CD14-positive monocyte (primary cell): Measurements from ENCODE around the gene TYK2. TPM values are rescaled to one million over a fixed set of nuclear protein-coding genes. Genes with fewer than 3 reads are reported as not detected.

ENCODE experiments used
- DNase-seq, 3 donors: peaks; one replicate each; pipeline ENCODE4 v3.0.0-alpha.2; 2011 to 2022
- H2AFZ ChIP-seq: 2 replicates; pipeline ENCODE4 v1.6.0; 2012; ENCODE audit warnings: mild to moderate bottlenecking, low read depth, low read length, inconsistent platforms; ENCODE audit not compliant: insufficient read depth, poor library complexity, severe bottlenecking
- H3K27ac ChIP-seq, 2 donors: 1 replicate in 1 of 2; 2 replicates in 1 of 2; pipeline ENCODE4 v1.5.1; 2012 to 2013; ENCODE audit warnings: low read length in 2 of 2, control low read depth in 1 of 2, inconsistent platforms in 1 of 2, low read depth in 1 of 2, mild to moderate bottlenecking in 1 of 2
- H3K27me3 ChIP-seq, 2 donors: one replicate each; pipeline versions ENCODE4 v1.6.0 to v1.6.1; 2011 to 2013; ENCODE audit warnings: low read length in 2 of 2; ENCODE audit not compliant: control insufficient read depth in 2 of 2, insufficient read depth in 2 of 2
- H3K36me3 ChIP-seq, 2 donors: replicated peaks in 1 of 2; 1 replicate in 1 of 2; 2 replicates in 1 of 2; pipeline versions ENCODE4 v1.5.1 to v1.6.1; 2012 to 2013; ENCODE audit warnings: low read length in 2 of 2, control low read depth in 1 of 2, inconsistent platforms in 1 of 2, mild to moderate bottlenecking in 1 of 2; ENCODE audit not compliant: insufficient read depth in 2 of 2, control insufficient read depth in 1 of 2
- H3K4me1 ChIP-seq, 2 donors: 1 replicate in 1 of 2; 2 replicates in 1 of 2; pipeline versions ENCODE4 v1.5.1 to v1.6.1; 2012 to 2013; ENCODE audit warnings: low read length in 2 of 2, control low read depth in 1 of 2, inconsistent platforms in 1 of 2, mild to moderate bottlenecking in 1 of 2, moderate library complexity in 1 of 2; ENCODE audit not compliant: insufficient read depth in 2 of 2, control insufficient read depth in 1 of 2
- H3K4me2 ChIP-seq: replicated peaks from 2 replicates; pipeline ENCODE3; 2012; ENCODE audit warnings: low read length, moderate library complexity, mild to moderate bottlenecking; ENCODE audit not compliant: poor library complexity, severe bottlenecking; ENCODE audit errors: extremely low read depth
- H3K4me3 ChIP-seq, 3 experiments: fragments of 200-600 bp in 1 of 3; sonication (generic) in 1 of 3; replicated peaks in 1 of 3; 1 replicate in 2 of 3; 2 replicates in 1 of 3; pipeline ENCODE4 v1.5.1; 2011 to 2013; ENCODE audit warnings: low read length in 3 of 3, mild to moderate bottlenecking in 3 of 3, control low read depth in 2 of 3, low read depth in 2 of 3, inconsistent platforms in 1 of 3, moderate library complexity in 1 of 3
- H3K79me2 ChIP-seq: 2 replicates; pipeline ENCODE4 v1.6.0; 2012; ENCODE audit warnings: mild to moderate bottlenecking, control low read depth, inconsistent platforms, low read length, moderate library complexity; ENCODE audit not compliant: insufficient read depth
- H3K9ac ChIP-seq: 2 replicates; pipeline ENCODE4 v1.6.0; 2017; ENCODE audit warnings: low read length, mild to moderate bottlenecking; ENCODE audit not compliant: insufficient read depth, poor library complexity, severe bottlenecking
- H3K9me3 ChIP-seq, 2 donors: replicated peaks in 1 of 2; 1 replicate in 1 of 2; 2 replicates in 1 of 2; pipeline versions ENCODE4 v1.5.1 to v1.6.1; 2012 to 2013; ENCODE audit warnings: low read length in 2 of 2, control low read depth in 1 of 2; ENCODE audit not compliant: control insufficient read depth in 1 of 2, insufficient read depth in 1 of 2
- H4K20me1 ChIP-seq: 2 replicates; pipeline ENCODE4 v1.6.0; 2012; ENCODE audit warnings: mild to moderate bottlenecking, low read length, control low read depth, moderate library complexity; ENCODE audit not compliant: insufficient read depth
- H3K27ac Mint-ChIP-seq, 7 donors: one replicate each; pipeline ENCODE4 v1.8.0; 2020; ENCODE audit warnings: mild to moderate bottlenecking in 7 of 7, mixed read lengths in 7 of 7, moderate library complexity in 6 of 7, inconsistent platforms in 2 of 7
- H3K27me3 Mint-ChIP-seq, 3 donors: one replicate each; pipeline ENCODE4 v1.8.0; 2021 to 2022; ENCODE audit warnings: low read depth in 3 of 3, mild to moderate bottlenecking in 3 of 3, mixed read lengths in 3 of 3, moderate library complexity in 3 of 3, inconsistent platforms in 1 of 3
- H3K36me3 Mint-ChIP-seq, 2 donors: one replicate each; pipeline ENCODE4 v1.8.0; 2020; ENCODE audit warnings: mixed read lengths in 2 of 2, inconsistent platforms in 1 of 2, mild to moderate bottlenecking in 1 of 2
- H3K4me1 Mint-ChIP-seq: one replicate; pipeline ENCODE4 v1.8.0; 2020; ENCODE audit warnings: mild to moderate bottlenecking, mixed read lengths
- H3K4me3 Mint-ChIP-seq, 2 donors: one replicate each; pipeline ENCODE4 v1.8.0; 2020; ENCODE audit warnings: mild to moderate bottlenecking in 2 of 2, mixed read lengths in 2 of 2, moderate library complexity in 1 of 2
- H3K9me3 Mint-ChIP-seq, 7 donors: one replicate each; pipeline ENCODE4 v1.8.0; 2020 to 2022; ENCODE audit warnings: mixed read lengths in 7 of 7, mild to moderate bottlenecking in 6 of 7, moderate library complexity in 6 of 7, inconsistent platforms in 2 of 7
- CTCF ChIP-seq: fragments of 200-600 bp; IDR thresholded peaks from one replicate; pipeline ENCODE4 v1.8.0; 2022; ENCODE audit warnings: antibody characterized with exemption, mild to moderate bottlenecking
- WGBS: methylation state at CpG from one replicate; pipeline ENCODE4 v1.1.5; 2013; ENCODE audit warnings: missing lambda C conversion rate; ENCODE audit not compliant: insufficient coverage; 5-methylcytosine and 5-hydroxymethylcytosine counted together
- intact Hi-C, 2 donors: fragments of 100-400 bp; cut with micrococcal nuclease; formaldehyde crosslinking; loops; one replicate each; pipeline versions ENCODE4 v1.15.0 to v1.15.1; 2023
- polyA plus RNA-seq, 3 donors: library from polyadenylated mRNA; depleted of rRNA in 1 of 3; unstranded in 2 of 3; stranded (reverse) in 1 of 3; fragments of 300-500 nt in 2 of 3; fragments of >200 nt in 1 of 3; fragmentation: Illumina TruSeq in 2 of 3; gene quantifications; 1 replicate in 2 of 3; 2 replicates in 1 of 3; pipeline ENCODE4 v1.2.3, GENCODE V29; 2012 to 2021

TYK2 gene
- polyA plus RNA-seq, 3 donors, result 82.9 to 441 (median 113) TPM

DNA sequence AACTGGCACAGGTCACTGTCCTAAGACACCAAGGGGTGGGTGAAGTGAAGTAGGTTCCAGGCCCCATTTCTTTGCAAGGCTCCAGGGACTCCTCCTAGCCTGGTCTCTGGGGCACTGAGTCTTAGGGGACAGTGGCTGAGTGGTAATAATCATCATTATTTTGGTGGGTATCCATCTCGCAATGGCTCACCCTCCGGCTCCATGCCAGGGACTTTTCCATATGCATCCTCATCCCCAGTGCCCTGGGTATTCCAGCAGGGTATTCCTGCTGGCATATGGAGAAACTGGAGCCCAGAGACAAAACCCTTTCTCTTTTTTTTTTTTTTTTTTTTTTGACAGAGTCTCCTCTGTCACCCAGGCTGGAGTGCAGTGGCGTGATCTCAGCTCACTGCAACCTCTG is 42.5 kb upstream of the TYK2 start:
- H3K27me3 ChIP-seq, result peaks cover 35 to 47% of the 10 kb centered on the region in 2 donors
- no peaks in the 10 kb centered on the region for H3K79me2 ChIP-seq

DNA sequence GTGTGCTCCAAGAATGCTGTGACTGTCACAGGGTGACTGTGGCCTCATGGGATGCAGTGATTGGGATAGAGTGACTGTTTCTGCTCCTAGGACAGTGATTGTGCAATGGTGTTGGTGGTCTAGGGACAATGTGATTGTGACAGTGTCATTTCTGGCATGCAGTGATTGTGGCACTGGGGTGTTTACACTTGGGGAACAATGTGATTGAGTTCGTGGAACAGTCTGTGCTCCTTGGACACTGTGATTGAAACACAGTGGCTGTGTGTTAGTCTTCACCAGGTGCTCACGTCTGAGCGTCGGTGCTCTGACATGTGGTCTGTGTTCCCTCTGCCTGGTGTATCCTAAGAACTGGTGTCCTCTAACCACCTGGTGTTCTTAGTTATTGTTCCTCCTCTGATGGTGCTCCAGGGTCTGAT is 41.7 kb upstream of the TYK2 start:
- Histone ChIP-seq H3K4me2 (peak overlapping the region; percentile 3), H3K9ac (no peak overlapping the region), H3K27ac (no peak overlapping the region), H3K4me3 (peak overlapping the region in 1 of 3 experiments; percentile 1), H3K36me3 (no peaks in the 10 kb centered on the region), H4K20me1 (no peaks in the 10 kb centered on the region), H3K4me1 (peaks cover 82 to 97% of the 10 kb centered on the region in 2 donors), H2AFZ (no peak overlapping the region), H3K9me3 (peaks cover 2 to 8% of the 10 kb centered on the region in 2 donors), H3K27me3 (peaks cover 41 to 55% of the 10 kb centered on the region in 2 donors), H3K79me2 (no peaks in the 10 kb centered on the region)
- peaks cover 49 to 84% (median 64%) of the 10 kb centered on the region in 3 donors for H3K27me3 Mint-ChIP-seq
- peaks cover 83% of the 10 kb centered on the region for H3K4me1 Mint-ChIP-seq
- peak overlapping the region in 6 of 7 donors; percentile 63 to 90 (median 73) for H3K27ac Mint-ChIP-seq
- peaks cover under 1 to 37% (median 22%) of the 10 kb centered on the region in 7 donors for H3K9me3 Mint-ChIP-seq
- no peak for TF ChIP-seq CTCF
- WGBS, result 31% methylated on average over 4 of the region's 4 CpGs
- H3K36me3 Mint-ChIP-seq, result peaks cover 24 to 31% of the 10 kb centered on the region in 2 donors
- DNase-seq, result peak; percentile 73 to 97 (median 90)
- intact Hi-C loops, result loop anchor here in 1 of 2 donors (10.0 kb wide), 1 partner anchor 1143 kb away; no protein-coding TSS in a partner anchor
- H3K4me3 Mint-ChIP-seq, result peak overlapping the region; percentile 38 to 85

More for the DNA sequence above, 42.5 kb upstream of the TYK2 start:
- Histone ChIP-seq H3K4me2 (no peak overlapping the region), H4K20me1 (no peaks in the 10 kb centered on the region), H3K9me3 (peaks cover 2 to 8% of the 10 kb centered on the region in 2 donors), H3K27ac (no peak overlapping the region), H3K4me1 (peaks cover 85 to 97% of the 10 kb centered on the region in 2 donors), H3K4me3 (no peak overlapping the region), H3K9ac (no peak overlapping the region), H3K36me3 (no peaks in the 10 kb centered on the region), H2AFZ (no peak overlapping the region)
- H3K4me3 Mint-ChIP-seq, result peak overlapping the region in 1 of 2 donors; percentile 85
- DNase-seq, result no peak
- peaks cover 3 to 40% (median 20%) of the 10 kb centered on the region in 7 donors for H3K9me3 Mint-ChIP-seq
- H3K36me3 Mint-ChIP-seq, result peaks cover 30 to 38% of the 10 kb centered on the region in 2 donors
- TF ChIP-seq CTCF, result no peak
- H3K4me1 Mint-ChIP-seq, result peaks cover 87% of the 10 kb centered on the region
- WGBS, result no CpG with 5 or more reads among the region's 3 CpGs
- peaks cover 48 to 76% (median 59%) of the 10 kb centered on the region in 3 donors for H3K27me3 Mint-ChIP-seq
- intact Hi-C loops, result loop anchor here in 1 of 2 donors (10.0 kb wide), 1 partner anchor 1142 kb away; no protein-coding TSS in a partner anchor
- peak overlapping the region in 5 of 7 donors; percentile 81 to 99 (median 96) for H3K27ac Mint-ChIP-seq
